ENCODE results near the gene POTEM.
"Not testable (repeated sequence)": the region's sequence is repeated elsewhere in the genome, so short reads cannot be mapped to it uniquely, and the experiment has no call there.

GRCh38 chr14:18949939-18950338, 17.3 kb upstream of the POTEM start:
- TF ChIP-seq, protein P1, sequence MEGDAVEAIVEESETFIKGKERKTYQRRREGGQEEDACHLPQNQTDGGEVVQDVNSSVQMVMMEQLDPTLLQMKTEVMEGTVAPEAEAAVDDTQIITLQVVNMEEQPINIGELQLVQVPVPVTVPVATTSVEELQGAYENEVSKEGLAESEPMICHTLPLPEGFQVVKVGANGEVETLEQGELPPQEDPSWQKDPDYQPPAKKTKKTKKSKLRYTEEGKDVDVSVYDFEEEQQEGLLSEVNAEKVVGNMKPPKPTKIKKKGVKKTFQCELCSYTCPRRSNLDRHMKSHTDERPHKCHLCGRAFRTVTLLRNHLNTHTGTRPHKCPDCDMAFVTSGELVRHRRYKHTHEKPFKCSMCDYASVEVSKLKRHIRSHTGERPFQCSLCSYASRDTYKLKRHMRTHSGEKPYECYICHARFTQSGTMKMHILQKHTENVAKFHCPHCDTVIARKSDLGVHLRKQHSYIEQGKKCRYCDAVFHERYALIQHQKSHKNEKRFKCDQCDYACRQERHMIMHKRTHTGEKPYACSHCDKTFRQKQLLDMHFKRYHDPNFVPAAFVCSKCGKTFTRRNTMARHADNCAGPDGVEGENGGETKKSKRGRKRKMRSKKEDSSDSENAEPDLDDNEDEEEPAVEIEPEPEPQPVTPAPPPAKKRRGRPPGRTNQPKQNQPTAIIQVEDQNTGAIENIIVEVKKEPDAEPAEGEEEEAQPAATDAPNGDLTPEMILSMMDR (conservative IDR thresholded peaks at IDR 0.05; ENCODE audit: low read depth, low read length), result not testable (repeated sequence)
- TF ChIP-seq EZH2 (IDR thresholded peaks at IDR 0.05; ENCODE audit: borderline replicate concordance, low read depth, low read length, poor library complexity, severe bottlenecking), result not testable (repeated sequence)
